NOMO-1 treated with DMSO at 0.1 percent for 48 hours (cell line): ENCODE results near the gene MEGF11.

Experiments used
- DNase-seq: peaks from one replicate; lab custom pipeline; 2025; ENCODE audit not compliant: unreplicated experiment; lab: John Stamatoyannopoulos, UW

Gene MEGF11

DNA sequence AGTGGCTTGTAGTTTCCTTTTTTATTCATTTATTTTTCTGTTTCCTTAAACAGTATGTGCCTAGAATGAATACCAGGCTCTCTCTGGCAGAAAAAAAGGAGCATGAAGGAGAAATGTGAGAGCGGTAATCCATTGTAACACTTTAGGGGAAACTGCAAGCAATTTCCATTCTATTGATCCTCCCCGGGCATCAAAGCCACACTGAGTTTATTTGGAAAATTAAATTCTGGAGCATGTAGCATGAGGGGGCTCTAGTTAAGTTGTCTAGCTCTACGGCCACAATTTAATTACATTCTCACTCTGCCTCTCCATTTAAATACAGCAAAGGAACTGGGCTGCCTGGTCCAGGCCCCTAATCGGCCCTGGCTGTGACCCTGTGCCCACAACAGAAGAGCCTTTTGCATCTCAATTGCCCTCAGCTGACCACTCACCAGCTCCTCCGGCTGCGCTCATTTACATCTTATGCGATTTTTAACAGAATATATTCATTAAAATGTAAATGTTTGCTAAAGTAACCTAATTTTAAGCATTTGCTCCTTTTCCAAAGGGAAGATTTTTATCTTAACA, 72.9 kb downstream of the MEGF11 start:
- DNase-seq, result no peak

DNA sequence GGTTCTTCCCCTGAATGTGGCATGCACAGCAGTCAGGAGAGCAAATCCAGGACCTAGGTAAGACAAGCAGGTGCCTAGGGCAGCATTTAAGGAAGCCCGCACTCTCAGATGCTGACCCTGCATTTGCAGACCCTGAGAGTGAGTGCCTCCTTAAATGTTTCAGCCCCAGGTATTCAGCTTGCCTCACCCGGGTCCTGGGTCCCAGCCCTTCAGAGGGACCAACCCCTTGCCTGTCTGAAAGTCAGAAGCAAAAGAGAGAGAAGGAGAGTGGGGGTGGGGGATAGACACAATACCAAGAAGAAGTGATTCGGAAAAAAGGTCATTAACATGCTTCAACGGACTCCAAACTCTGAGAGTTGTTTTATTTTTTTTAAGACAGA, 75.0 kb downstream of the MEGF11 start:
- no peak for DNase-seq

DNA sequence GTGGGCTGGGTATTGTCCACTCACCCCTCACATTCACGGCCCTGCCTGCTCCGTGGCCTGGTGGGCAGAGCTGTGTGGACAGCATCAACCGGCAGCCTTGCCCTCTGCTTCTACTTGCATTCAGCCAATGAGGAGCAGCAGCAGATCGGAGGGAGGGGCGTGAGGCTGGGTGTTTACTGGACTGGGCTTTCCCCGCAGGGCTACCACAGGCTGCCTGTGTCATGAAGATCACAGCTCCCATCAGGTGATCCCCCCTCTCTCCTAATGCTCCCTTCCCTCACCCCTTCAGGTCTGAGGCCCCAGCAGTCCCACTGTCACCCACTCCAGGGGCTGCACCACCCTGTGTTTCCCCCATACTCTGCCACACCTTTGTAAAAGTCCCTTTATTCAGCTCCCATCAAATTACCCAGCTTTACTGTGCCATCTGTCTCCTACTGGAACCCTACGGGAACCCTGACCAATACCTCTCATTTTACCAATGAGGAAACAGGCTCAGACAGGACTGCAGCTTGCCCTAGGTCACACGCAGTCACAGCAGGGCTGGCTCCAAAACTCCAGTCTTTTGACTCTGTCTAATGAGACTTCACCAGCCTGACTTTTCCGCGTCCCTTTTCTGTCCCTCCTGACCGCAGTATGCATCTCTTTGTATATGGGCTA, 81.1 kb downstream of the MEGF11 start:
- DNase-seq, result no peak

DNA sequence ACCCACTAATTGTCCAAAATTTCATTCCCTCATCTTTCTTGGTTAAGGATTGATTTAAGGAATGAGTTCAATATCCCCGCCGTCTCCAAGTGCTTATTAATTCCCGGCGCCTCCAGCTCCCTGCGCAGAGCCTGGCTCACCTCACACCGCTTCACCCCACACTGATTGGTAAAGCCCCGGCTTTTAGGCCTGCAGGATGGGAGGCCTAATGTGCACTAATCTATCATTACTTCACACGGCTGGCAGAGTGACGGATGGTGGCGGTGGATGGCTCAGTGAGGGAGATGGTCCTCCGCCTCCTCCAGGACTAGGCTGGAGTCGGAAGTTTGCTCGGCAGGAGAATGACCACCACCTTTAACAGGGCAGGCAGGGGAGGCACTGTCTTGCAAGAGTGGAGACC, 81.7 kb downstream of the MEGF11 start:
- no peak for DNase-seq

DNA sequence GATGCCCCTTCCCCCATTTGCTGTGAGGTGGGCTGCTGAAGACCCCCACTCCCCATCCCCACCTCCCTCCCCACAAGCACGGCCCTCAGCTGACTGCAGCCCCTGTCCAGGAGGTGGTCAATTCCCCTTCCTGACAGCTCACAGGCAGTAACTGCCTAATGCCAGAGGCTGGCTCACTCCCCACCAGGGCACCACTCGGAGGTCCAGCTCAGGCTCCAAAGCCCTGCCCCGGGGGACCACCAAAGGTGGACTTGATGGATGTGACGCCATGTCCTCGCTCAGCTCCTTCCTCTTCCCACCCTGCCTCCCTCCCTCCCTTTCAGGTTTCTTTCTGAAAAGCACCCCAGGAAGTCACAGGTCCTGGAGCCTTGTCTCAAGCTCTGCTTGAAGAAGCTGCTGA, 82.8 kb downstream of the MEGF11 start:
- no peak for DNase-seq

DNA sequence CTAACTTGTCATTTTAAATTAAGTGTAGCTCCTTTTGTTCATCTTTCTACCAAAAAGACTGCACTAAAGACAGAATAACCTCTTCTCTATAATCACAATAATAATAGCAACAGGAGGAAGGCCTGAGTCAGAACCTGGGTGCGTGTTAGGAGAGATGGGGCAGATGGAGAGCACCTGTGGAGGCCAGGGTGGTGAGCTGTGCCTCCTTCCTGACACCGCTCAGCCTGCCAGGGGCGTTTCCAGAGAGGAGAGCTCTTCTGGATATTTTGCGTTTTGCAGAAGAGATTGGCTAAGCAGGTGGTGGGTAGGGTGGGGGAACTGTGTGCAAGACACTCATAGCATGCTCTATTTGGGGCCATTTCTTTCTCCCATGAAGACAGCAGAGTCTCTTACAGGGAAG, 83.5 kb downstream of the MEGF11 start:
- no peak for DNase-seq

DNA sequence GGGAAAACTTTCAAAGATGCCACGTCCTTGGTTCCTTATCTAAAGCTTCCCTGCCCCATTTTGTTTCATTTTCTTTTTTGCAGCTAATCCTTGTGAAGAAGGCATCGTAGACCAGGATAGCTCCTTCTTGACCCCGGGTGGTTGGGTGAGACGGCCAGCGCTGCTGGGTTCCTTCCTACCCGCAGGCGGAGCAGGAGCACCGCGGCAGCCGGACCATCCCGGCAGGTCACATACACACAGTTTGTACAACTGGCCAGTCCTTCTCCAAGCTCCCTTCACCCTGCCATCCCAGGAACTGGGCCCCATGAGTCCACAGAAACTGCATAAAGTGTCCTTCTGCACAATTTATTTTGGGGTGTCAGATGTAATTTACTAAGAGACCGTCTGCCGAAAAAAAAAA, 83.9 kb downstream of the MEGF11 start:
- DNase-seq, result no peak

DNA sequence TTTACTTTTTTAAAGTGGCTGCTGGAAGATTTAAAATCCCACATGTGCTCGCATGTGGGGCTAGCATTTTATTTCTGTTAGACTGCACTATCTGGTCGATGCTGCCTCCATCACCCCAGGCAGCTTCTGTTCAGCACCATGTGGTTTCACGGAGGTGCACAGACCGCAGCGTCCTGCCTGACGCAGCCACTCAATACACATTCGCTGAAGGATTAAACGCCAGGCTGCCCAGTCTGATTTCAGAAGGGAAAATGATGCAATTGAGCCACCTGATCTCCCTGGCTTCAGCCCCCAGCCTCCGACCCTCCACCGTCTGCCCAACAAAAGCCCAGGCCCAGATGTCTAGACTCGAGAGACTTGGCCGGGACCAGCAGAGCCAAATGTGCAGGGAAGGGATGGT, 84.5 kb downstream of the MEGF11 start:
- DNase-seq, result no peak

DNA sequence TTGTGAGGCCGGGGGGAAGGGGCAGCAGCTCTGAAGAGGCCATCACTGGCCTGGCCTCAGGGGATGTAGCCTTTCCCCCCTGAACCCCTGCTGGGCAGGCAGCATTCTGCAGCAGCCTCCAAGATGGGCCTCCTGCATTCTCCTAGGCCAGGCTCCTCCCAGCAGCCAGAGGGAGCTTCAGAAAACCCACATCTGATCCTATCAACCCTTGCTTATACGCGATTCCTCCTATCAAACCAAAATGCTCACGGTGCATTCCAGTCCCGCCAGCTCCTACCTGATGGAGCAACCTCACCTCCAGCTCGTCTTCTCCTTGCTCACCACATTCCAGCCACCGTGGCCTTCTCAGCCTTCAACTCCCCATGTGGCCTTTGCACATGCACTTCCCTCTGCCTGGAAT, 85.7 kb downstream of the MEGF11 start:
- DNase-seq, result no peak

DNA sequence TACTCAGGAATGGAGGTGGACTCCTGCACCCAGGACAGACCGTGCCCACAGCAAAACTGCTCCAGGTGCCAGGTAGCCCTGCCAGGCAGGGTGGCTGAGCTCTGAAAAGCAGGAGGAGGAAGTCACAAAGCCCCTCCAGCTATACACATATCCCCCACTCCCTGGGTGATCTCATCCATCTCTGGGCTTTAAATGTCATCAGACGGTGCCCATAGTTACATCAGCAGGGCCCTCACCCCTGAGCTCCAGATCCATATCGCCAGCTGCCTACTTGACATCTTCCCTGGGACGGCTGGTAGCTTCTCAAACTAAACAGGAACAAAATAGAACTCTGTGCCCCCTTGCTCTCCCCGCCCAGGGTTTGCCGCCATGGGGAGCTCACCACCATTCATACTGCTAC, 87.7 kb downstream of the MEGF11 start:
- no peak for DNase-seq

DNA sequence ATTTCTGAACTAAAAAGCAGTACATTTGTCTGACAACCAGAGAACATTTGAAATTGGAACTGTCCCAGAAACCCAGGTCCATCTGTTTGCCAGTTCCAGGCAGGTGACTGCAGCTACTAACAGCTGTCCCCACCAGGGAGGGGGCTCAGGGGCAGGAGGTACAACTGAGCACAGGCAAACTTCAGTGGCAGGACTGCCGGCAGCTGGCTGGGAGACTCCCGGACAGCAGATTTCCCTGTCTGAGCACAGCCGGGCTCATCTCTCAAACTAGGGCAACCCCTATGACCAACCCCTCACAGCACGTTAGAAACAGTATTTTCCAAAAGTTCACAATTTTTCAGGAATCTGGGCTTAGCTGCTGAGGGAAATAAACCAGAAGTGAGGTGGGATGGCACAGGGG, 88.8 kb downstream of the MEGF11 start:
- no peak for DNase-seq

DNA sequence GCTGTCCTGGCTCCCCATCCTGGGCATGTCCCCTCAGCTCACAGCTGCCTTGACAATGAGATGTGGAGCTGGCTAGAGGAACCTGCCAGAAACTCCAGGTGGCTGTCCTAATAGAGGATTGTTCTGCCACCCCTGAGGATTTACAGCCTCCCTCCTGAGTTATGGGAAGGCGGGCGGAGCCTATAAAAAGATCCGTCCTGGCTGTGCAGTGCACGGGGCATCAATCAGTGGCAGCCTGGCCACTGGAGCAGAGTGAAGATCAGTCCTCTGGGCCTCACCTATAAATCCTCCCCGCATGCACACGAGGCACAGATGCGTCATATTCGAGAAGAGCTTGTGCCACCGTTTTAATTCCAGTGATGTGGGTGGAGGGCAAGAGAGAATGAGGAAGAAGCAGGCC, 90.0 kb downstream of the MEGF11 start:
- DNase-seq, result no peak

DNA sequence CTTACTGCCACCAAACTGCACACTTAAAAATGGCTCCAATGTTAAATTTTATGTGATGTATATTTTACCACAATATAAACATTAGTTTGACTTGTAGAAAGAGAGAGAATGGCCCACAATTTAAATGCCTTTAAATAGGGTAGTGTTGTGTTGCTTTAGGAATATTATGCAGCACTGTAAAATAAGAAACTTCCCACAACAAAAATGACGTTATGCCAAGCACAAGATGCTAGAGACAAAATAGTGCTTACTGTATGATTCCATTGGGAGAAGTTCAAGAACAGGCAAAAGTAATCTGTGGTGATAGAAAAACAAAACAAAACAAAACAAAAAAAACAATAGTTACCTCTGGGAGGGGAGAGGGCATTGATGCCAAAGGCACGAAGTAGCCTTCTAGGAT, 91.3 kb downstream of the MEGF11 start:
- no peak for DNase-seq

DNA sequence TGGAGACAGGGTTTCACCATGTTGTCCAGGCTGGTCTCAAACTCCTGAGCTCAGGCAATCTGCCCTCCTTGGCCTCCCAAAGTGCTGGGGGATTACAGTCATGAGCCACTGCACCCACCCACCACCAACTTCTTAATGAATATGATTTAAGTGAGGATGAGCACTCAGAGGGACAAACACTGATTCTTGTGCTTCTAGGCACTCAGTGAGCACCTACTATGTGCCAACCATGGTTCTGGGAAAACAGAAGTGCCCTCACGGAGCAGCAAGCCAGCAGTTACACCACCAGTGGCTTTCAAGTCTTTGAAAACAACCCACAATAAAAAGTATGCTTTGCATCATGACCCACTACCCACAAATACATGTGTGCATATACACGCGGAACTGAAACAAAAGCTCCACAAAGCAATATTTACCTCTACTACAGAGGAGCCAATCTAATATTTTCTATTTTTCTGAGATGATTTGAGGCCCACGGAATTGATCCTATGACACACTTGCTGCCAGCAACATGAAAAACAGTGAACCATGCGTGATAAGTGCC, 91.9 kb downstream of the MEGF11 start:
- no peak for DNase-seq

DNA sequence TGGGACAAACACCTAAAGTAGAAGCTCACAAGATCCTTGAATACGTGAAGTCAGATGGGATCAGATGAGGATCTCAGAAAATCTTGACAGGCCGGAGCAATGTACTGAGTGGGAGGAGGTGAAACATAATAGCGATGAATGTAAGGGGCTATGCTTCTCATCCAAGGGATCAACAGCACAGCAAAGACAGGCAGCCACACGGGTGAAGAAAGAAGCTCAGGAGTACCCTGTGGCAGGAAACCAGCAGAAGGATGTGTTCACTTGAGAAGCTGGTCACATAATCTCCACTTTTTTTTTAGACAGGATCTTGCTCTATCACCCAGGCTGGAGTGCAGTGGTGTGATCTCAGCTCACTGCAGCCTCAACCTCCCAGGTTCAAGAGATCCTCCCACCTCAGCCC, 92.4 kb downstream of the MEGF11 start:
- DNase-seq, result no peak

DNA sequence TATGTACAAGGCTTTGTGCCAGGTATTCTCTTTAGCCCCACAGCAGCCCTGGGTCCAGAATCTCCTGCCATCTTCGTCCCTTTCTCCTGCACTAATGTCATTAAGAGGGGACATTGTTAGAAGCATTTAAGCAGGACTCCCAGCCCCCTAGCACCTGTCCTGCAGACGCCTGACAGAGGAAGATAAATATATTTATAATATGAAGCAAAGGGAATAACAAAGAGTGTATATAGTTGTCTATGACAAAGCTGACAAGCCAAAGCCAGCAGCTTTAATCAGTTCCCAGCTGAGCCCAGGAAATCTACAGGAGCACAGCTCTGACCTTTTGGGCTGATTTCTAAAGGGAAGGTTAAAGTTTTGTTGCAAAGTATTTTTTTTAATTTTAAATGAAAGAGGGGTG, 96.0 kb downstream of the MEGF11 start:
- DNase-seq, result no peak

DNA sequence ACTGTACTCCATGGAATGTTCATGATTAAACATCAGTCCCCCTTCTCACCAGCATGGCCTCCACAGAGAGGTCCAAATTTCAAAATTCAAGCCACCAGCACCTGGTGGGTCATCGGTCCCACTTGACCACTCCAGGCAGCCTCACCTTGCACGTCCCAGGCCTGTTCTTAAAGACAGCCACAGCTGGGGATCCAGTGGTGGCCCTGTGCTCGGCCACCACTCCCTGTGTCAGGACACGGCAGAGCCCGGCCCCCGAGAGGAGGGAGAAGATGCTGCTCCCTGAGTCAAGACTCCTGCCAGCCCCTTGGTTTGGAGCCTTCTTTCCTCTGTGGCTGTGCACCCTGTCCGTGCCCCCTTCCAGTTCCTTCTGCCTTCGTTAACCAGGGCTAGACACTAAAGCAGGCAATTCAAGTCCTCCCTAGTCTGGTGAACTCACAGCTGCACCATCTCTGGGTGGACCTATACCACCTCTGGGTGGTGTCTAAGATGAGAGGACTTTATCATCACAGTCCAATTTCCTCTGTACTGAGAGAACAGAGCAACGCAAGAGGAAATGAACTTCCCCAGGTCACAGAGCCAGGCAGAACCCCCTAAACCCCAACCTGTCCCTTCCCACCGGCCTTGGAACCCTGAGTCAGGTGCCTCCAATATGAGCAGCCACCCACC, 97.1 kb downstream of the MEGF11 start:
- DNase-seq, result no peak

DNA sequence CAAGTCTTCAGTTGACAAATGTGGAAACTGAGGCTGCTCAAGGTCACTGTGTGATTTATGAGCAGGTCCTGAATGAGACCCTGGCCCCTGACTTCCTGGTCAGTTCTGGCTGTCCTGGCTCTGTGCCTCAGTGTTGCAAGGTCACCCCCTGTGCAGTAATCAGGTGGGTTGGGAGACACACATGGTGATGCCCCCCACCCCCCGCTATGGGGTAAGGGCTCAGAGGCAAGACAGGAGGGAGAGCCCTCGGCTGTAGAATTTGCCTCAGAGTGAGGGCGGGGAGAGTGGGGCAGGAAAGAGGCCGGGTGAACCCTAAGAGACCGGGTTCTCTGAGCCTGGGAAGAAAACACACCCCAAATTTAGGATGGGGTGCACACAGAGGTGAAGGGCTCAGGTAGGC, 98.5 kb downstream of the MEGF11 start:
- no peak for DNase-seq

DNA sequence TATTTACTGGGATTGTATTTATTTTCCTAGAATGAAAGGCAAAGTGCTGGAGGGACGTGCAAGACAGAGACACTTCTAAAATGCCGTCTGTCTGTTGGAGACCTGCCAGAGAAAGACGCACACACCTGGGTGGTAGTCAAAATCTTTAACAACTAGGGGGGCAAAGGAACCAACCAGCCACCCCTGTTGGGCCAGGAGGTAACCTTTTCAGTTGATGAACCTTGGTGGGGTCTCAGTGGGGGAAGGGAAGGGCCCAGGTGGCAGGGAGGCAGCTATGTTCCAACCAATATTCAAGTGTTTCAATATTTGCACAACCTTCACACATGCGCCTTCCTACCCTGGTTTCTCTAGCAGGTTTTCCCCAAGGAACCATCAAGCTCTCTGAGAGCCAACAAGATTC, 99.0 kb downstream of the MEGF11 start:
- no peak for DNase-seq

DNA sequence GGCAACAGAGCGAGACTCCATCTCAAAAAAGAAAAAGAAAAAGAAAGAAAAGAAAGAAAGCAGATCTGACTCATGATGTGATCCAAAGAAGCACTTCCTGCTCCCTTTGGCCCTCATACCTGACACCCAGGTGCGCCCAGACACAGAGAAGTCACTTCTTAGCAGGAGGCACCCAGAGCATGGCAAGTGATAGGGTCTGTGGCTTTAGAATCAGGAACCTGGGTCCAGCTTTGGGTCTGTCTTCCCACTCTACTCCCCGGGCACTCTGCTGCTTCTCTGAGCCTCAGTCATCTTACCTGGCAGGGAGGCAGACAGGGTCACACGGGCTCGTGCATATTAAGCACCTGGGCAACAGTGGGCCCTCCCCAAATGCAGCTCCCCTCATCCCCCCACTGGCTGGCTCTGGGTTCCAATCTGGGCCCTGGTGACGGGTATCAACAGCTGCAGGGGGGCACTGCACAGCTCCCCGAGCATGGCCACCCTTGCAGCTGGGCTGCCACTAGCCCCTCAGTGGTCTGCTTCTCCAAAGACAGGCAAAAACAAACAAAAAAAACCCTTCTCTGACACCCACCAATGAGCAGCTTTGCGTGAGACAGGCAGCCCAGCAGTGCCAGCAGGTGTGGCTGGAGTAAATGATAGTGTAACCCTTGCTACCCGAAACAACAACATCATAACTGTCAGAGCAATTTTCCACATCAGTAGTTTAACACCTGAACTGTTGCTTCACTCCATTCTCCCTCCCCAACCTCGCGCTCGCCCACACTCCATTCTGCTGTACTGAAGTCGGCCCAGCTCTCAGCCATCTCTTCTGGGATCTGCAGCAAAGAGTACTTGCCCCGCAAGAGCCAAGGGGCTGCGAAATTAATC, 99.8 kb downstream of the MEGF11 start:
- DNase-seq, result no peak

DNA sequence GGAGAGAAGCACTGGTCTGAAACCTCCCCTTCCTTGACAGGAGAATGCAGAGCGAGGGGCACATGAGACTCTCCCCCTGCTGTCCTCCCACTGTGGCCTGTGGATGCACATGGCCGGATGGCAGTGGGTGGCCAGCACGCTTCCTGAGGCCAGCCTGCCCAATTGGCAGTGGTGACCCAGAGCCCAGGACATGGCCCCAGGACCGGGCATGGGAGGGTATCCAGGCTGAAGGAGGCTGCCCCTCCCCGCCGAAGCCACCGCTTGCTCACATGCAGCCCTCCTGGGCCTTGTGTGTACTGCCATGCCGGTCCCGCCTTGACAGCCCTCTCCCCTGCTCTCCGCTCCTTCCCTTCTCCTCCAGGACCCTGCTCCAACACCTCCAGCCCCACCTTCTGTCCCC, 100.9 kb downstream of the MEGF11 start:
- no peak for DNase-seq

DNA sequence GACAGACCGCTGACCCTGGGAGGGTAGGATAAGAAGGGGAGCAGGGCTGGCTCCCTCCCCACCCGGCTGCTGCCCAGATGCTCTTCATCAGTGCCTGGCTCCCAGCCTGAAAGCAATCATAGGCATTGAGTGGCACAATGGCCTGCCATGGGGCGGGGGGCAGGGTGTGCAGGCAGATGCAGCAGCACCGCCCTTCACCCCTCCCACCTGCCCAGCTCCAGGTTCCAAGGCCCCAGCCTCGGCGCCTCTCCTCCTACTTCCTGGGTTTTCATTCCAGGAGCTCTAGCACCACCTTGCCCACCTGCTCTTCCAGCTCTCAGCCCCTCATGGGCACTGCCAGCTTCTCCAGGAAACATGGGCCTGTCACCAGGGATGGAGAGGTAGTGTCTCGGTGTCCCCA, 101.7 kb downstream of the MEGF11 start:
- DNase-seq, result no peak
